DMS114 treated with DMSO at 0.1 percent for 48 hours (cell line): Measurements from ENCODE around the gene DTNBP1.
"Not testable (repeated sequence)": the region's sequence is repeated elsewhere in the genome, so short reads cannot be mapped to it uniquely, and the experiment has no call there.

Experiments
- DNase-seq: peaks from one replicate; lab custom pipeline; 2025; ENCODE audit not compliant: unreplicated experiment; lab: John Stamatoyannopoulos, UW

DTNBP1 gene

DNA sequence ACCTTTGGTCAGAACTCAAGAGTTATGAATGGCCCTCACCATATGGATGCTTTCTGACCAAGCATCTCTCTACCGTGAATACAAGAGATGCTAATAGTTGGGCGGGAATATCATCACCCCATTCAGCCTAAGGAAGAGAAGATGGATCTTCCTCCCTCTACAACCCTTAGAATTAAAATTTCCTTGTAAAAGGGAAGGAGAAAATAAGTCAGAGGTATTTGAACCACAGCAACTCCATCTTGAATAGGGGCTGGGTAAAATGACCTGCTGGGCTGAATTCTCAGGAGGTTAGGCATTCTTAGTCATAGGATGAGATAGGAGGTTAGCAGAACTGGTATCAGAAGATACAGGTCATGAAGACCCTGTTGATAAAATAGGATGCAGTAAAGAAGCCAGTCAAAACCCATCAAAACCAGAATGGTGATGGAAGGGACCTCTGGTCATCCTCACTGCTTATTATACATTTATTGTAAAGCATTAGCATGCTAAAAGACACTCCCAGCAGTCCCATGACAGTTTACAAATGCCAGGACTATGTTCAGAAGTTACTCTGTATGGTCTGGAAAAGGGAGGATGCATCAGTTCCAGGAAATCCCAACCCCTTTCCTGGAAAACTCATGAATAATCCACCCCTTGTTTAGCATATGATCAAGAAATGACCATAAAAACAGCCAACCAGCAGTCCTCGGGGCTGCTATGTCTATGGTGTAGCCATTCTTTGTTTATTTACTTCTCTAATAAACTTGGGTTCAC is 101.2 kb downstream of the DTNBP1 start:
- DNase-seq: no peak

DNA sequence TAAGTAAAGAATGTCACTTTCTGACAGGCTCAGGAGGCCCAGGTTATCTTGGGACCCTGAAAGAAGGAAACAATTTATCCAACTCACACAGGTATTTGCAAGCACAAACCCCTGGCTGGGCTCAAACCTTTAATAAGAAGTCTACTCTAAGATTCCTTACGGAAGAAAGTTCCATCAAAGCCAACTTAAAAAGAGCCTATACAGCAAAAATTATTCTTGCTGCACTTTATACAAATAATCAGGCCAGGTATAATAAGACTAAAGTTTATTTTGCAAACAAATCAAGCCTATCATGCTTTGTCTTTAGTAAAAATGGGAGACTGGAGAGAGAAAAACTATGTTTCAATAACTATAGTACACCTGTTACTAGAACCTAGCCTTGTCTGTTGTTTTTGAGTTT is 102.1 kb downstream of the DTNBP1 start:
- no peak for DNase-seq

DNA sequence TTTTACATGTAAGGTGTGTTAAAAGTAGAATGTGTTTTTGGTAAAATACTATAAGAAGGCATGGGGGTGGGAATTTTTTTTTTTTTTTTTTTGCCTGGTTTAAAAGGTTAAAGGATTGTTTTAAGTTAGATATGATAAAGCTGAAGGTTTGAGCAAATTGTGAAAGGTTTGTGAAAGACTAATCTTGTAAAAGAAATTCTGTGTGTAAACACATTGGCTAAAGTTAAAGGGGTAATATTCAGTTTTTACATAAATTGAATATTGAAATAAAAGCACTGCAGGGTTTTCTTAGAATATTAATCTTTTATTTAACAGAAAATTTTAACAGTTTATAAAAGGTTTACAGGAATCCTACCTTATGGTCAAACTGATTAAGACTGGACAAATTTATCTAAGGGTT is 105.7 kb downstream of the DTNBP1 start:
- no peak for DNase-seq

- DNase-seq: no peak
Observed at GRCh38 chr6:15556711-15557110, 106.1 kb downstream of the DTNBP1 start.

GRCh38 chr6:15555101-15556038 is 107.5 kb downstream of the DTNBP1 start:
- DNase-seq: no peak

- no peak for DNase-seq
Observed at GRCh38 chr6:15554728-15555100, 108.1 kb downstream of the DTNBP1 start.

DNA sequence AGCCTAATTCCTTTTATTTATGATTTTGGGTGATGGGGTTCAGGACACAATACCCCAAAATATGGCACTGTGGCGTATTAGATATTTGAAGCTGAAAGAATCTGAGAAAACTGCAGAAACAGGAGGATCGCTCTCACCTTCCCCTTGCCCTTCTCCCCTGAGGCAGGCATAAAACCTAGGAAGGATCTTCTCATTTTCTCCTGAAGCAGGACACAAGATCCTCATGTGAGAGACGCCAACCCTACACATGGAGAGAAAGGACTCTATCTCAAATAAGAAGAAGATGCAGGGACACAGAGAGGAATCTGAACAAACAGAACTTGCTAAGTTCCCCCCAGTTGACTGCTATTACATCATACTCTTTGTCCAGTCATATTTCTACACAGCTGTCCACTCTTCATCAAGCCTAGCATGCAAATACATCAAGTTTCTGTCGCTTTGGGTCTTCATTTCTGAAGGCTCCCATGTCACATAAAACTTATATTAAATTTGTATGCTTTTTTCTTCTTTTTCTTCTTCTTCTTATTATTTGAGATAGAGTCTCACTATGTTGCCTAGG is 109.0 kb downstream of the DTNBP1 start:
- no peak for DNase-seq

DNA sequence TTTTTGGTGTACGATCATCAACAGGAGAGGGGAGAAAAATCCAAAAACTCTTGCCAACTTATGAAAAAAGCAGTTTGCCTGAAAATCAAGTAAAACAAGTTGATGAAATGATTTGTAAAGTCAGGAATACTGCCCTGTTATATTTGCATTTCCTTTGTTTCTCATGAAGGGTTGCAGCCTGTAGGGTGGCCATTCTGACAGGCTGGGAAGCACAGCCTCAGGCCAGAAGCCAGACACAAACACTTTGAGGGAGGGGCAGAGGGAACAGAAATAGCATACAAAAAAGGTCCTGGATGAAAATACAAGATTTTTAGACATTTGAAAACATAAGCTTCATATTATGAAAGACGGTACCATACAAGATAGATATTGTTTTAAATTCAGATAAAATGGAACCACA is 109.8 kb downstream of the DTNBP1 start:
- no peak for DNase-seq

DNA sequence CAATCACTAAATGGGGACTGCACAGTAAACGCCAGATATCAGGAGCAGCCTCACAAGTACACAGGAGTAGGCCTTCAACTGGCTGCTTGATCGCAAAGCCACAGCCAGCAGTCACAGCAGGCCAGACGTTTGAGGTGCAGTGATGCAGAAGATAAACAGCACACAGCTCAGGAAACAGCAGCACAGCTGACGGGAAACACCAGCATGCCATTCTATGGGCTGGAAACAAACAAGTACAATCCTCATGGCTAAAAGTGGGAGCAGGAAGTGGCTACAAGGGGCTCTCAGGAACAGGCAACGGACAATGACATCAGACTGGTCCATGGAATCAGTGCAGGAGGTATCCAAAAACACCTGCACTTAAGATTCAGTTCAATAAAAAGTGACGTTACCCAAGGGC is 111.0 kb downstream of the DTNBP1 start:
- DNase-seq: no peak

DNA sequence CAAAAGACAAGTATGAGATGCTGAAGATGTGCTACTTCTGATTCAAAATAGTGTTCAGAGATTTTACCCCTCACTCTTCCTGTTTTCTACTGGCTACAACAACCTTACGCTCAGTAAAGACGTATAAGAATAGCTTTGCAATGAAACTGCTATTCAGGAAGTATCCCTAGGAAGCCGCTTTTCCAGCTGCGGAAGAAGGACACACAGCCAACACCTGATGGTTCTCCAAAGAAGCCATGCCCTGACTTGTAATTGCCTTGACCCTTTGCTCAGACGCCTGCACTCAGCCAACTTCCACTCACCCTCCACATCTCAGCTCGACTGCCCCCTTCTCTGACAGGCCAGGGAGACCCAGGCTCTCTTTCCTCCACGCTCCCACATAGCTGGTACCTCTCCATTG is 111.6 kb downstream of the DTNBP1 start:
- DNase-seq: no peak

DNA sequence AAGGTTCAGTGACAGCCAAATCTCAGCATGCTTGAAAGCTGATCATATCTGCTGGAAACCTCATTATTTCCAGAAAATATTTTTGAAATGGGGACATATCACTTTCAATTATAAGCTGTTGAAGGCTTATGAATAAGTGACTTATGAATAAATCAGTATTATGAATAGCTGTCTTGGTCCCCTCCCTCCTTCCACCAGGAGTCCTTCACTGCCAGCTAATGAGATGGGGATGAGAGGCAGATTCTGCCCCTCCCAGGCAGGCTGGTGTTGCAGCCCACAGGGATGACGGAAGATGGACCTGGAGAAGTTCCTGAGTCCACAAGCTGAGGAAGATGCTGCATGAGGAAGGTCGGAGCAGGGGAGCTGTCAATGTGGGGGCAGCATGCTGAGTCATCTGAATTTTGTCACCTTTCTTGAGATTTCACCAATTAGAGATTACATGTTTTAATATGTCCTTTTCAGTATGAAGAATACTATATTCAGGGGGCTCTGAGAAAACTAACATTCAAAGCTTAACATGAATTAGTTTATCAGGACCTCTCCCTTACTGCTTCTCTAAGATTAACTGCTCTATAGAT is 112.2 kb downstream of the DTNBP1 start:
- no peak for DNase-seq

- DNase-seq: no peak
Observed at GRCh38 chr6:15549371-15549770, 113.5 kb downstream of the DTNBP1 start.

DNA sequence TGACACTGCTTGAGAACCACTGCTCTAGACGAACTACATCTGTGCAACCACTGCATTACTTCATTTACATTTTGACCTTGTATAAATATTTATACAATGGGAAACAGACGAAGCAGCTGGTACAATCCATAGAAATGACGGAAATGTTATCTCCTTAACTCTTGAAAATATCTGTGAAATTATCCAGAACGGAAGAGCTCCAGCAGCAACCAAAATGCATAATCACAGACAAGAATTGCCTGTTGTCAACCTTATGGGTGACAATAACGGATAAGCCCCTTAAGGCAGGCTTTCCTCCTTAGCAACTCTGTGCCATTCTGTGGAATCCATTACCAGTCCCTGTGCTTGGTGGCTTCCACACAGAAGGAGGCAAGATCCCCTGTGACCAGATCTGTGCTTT is 115.4 kb downstream of the DTNBP1 start:
- no peak for DNase-seq

DNA sequence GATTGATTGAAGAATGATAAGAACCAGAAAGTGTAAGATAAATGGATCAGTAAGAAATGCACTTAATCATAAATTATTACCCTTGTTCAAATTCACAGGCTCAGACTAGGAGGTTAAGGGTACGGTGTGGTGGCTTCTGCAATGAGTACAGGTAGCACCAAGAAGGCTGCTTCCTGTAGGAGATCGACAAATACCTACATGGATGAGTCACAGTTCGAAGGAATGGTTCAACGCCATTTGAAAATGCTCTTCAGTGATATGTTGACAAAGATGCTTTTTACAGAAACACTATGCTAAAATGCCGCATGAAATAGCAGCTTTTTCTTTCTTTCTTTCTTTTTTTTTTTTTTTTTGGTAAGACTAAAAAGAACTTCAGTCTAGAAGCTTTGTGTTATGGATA is 116.2 kb downstream of the DTNBP1 start:
- no peak for DNase-seq

- no peak for DNase-seq
Observed at GRCh38 chr6:15544321-15544900, 118.4 kb downstream of the DTNBP1 start.

DNA sequence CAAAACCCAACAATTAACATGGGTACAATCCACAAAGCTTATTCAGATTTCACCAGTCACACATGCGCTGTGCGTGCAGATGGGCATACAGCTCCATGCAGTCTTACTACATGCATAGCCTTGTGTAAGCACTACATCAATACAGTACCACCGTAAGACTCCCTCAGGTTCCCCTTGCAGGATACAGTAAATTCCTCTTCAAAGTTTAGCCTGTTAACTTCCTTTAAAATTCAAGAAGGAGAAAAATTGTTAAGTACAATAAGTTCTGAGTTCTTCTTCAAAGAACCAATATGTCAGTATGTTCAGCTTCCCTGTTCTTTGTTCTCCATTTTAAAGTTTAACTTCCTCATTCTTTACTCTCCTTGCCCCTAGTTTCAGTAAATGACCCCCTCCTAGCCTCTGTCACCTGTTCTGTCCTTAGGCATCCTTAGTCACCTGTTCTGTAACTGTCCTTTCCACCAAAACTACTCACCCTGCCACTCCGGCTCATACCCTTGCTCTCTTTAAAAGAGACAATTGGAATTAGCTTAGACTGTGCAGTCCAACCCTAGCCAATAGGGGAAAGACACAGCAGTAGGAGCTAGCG is 119.4 kb downstream of the DTNBP1 start:
- DNase-seq: not testable (repeated sequence)

DNA sequence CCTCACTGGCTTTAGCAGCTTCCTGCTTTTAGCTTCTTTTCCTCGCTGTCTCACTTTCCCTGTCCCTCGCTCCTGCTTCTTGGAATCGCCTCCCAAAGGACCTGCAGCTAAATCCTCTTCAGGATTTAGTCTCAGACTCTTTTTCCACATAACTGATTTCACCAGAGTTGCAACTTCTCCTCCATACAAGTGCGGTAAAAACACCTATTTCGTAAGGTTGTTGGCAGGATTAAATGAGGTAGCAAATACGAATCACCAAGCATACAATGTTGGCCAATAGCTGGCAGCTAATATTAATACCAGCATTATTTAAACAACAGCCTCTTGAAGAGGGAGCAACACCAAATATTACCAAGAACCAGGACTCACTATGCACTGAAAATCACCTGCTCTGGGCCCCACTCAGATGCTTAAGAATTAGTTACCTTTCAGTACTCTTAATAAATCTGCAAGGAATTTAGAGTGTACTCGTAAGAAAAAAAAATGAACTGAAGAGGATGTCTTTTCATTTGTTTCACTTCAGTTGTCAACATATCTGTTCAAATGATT is 123.0 kb downstream of the DTNBP1 start:
- no peak for DNase-seq

DNA sequence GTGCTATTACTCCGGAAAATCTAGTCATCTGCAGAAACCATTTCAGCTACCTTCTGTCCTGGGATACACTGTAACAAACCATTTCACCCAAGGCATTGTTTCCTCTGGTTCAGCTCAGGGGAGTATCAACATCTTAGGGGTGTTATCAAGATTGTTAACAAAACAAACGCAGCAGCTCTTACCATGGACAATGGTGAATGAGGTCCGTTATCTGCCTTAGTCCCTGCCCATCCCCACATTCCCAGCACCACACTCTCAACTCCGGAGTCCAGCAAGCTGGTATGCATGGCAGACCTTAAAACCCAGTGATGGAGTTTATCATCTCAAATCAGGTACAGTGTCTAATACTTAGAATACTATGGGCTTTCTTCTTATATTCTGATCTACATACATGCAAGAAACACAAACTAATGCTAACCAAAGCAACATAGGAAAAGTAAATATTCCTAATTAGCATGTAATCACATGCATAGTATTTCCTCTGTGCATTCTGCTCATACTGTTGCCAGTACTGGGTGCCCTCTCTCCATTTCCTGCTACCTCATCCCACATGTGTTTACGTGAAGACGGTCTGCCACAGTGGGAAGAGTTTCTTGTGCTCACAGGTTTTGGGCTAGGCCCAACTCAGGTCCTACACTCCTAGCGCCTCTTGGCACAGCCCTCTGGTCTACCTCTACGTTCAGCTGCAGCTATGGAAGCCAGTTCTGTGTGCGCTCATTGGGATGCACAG is 123.9 kb downstream of the DTNBP1 start:
- no peak for DNase-seq

DNA sequence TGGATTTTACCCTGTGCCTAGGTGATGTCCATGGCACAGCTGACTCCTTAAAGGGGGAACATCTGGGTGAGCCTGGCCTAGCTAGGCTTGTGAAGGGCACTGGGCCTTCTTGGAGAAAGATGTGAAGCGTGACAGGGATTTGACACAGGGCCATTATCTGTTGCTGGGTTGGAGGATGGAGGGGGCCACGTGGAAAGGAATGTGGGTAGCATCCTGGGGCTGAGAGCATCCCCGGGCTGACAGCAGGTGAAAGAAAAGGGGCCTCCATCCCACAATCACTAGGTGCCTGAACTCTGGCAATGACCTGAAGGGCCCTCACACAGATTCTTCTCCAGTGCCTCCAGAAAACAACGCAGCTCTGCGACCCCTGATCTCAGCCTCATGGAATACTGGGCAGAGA is 124.7 kb downstream of the DTNBP1 start:
- no peak for DNase-seq
